Panc1 (cell line): ENCODE data around the gene OAS2. TPM values are rescaled to one million over a fixed set of nuclear protein-coding genes. Genes with fewer than 3 reads are reported as not detected.

ENCODE experiments used
- ATAC-seq: fragments of 200-7000 bp; cut with Tn5 transposase; 2 replicates; pipeline ENCODE4 v1.9.1; 2020; ENCODE audit warnings: mild to moderate bottlenecking, moderate library complexity
- BruUV-seq: library from RNA; stranded (reverse); fragments of 400-500 nt; replicated peaks from 2 replicates; lab custom pipeline; 2021; lab: Mats Ljungman, UMichigan
- CTCF ChIA-PET: fragments of 300-600 bp; sonication (Branson Sonifier 250); formaldehyde crosslinking; loops from one replicate; lab custom pipeline; 2022; ENCODE audit warnings: antibody characterized with exemption; lab: Charles Lee
- POLR2A ChIA-PET: fragments of 300-600 bp; sonication (Branson Sonifier 250); formaldehyde crosslinking; loops from one replicate; lab custom pipeline; 2022; ENCODE audit warnings: antibody characterized with exemption; lab: Charles Lee
- DNase-seq: peaks from one replicate; pipeline ENCODE4 v3.0.0-alpha.2; 2010; ENCODE audit warnings: low read depth, low spot score
- H3K27ac ChIP-seq: 2 replicates; pipeline ENCODE4 v1.5.1; 2011; ENCODE audit warnings: mild to moderate bottlenecking, low read length, inconsistent platforms
- H3K27me3 ChIP-seq: fragments of 200-500 bp; sonication (Bioruptor generic); 2 replicates; pipeline ENCODE4 v1.6.0; 2014; ENCODE audit warnings: low read length, inconsistent platforms; ENCODE audit not compliant: control insufficient read depth, insufficient read depth
- H3K36me3 ChIP-seq: fragments of 200-500 bp; sonication (Bioruptor generic); 2 replicates; pipeline ENCODE4 v1.5.1; 2014; ENCODE audit warnings: inconsistent platforms, mild to moderate bottlenecking, low read length, moderate library complexity; ENCODE audit not compliant: control insufficient read depth, insufficient read depth
- H3K4me1 ChIP-seq: 2 replicates; pipeline ENCODE4 v1.5.1; 2011; ENCODE audit warnings: inconsistent platforms, mild to moderate bottlenecking, low read length, moderate library complexity; ENCODE audit not compliant: control insufficient read depth, insufficient read depth
- H3K4me3 ChIP-seq, 2 experiments: 2 replicates each; pipeline ENCODE4 v1.5.1; 2011 to 2012; ENCODE audit warnings: low read depth in 2 of 2, low read length in 2 of 2, mild to moderate bottlenecking in 2 of 2, inconsistent platforms in 1 of 2, moderate library complexity in 1 of 2
- H3K9me3 ChIP-seq: fragments of 200-500 bp; sonication (Bioruptor generic); 2 replicates; pipeline ENCODE4 v1.5.1; 2014; ENCODE audit warnings: low read depth, mild to moderate bottlenecking, inconsistent platforms, low read length, moderate library complexity; ENCODE audit not compliant: control insufficient read depth, insufficient read depth
- CTCF ChIP-seq: fragments of 450-650 bp; IDR thresholded peaks from 2 replicates; pipeline ENCODE4 v1.5.1; 2017; ENCODE audit warnings: mild to moderate bottlenecking
- POLR2AphosphoS5 ChIP-seq: IDR thresholded peaks from 2 replicates; pipeline ENCODE4 v1.6.1; 2012; ENCODE audit warnings: mild to moderate bottlenecking, low read depth, low read length, moderate library complexity
- REST ChIP-seq, 2 experiments: IDR thresholded peaks; 2 replicates each; pipeline ENCODE4 v1.6.1; 2011 to 2012; ENCODE audit warnings: low read depth in 2 of 2, control low read depth in 1 of 2, low read length in 1 of 2, mild to moderate bottlenecking in 1 of 2, moderate library complexity in 1 of 2; ENCODE audit not compliant: insufficient read depth in 1 of 2
- SIN3A ChIP-seq: IDR thresholded peaks from 2 replicates; pipeline ENCODE4 v1.6.1; 2012; ENCODE audit warnings: low read depth, mild to moderate bottlenecking, low read length, moderate library complexity, borderline replicate concordance; ENCODE audit not compliant: insufficient read depth
- TCF7L2 ChIP-seq: IDR thresholded peaks from 2 replicates; pipeline ENCODE4 v1.6.1; 2011; ENCODE audit warnings: mild to moderate bottlenecking, low read depth, low read length, inconsistent platforms
- in situ Hi-C: cut with HindIII; loops from 2 replicates; pipeline ENCODE4 v1.10.0; 2016; ENCODE audit warnings: low sequenced_read_pairs, low pct_unique_long_range_greater_than_20kb
- intact Hi-C: fragments of 100-400 bp; cut with micrococcal nuclease; formaldehyde crosslinking; loops from one replicate; pipeline ENCODE4 v1.10.0; 2022; ENCODE audit not compliant: unreplicated experiment
- total RNA-seq: library from RNA; stranded (reverse); gene quantifications from one replicate; pipeline ENCODE4 v1.2.1, GENCODE V29; 2021; ENCODE audit not compliant: unreplicated experiment

The OAS2 gene
- total RNA-seq, 1 experiment from 2014 or later: 2.7 TPM

GRCh38 chr12:112964067-112964670 lies 14.2 kb upstream of the OAS2 start:
- no peak for DNase-seq
- H3K27me3 ChIP-seq: no peaks in the 10 kb centered on the region
- in situ Hi-C loops (no loop called here), intact Hi-C loops (no loop called here)
- no TSS peak for BruUV-seq
- no peak for ATAC-seq
- CTCF ChIA-PET: no interaction called here
- H3K36me3 ChIP-seq: no peaks in the 10 kb centered on the region
- POLR2A ChIA-PET: no interaction called here
- H3K4me3 ChIP-seq: no peak overlapping the region
- H3K9me3 ChIP-seq: no peaks in the 10 kb centered on the region
- H3K4me1 ChIP-seq: no peaks in the 10 kb centered on the region
- TF ChIP-seq CTCF (no peak), POLR2AphosphoS5 (no peak), SIN3A (no peak), REST (IDR thresholded peaks at IDR 0.05; ENCODE audit: insufficient read depth in 1 of 2, low read depth in 2 of 2, low read length in 1 of 2) (no peak), TCF7L2 (no peak)
- H3K27ac ChIP-seq: no peak overlapping the region

- CTCF ChIA-PET: no interaction called here
- ATAC-seq (no peak), DNase-seq (no peak)
- no peaks in the 10 kb centered on the region for H3K27me3 ChIP-seq
- POLR2A ChIA-PET: no interaction called here
- no peaks in the 10 kb centered on the region for H3K4me1 ChIP-seq
- no peak for TF ChIP-seq CTCF
- no peak for TF ChIP-seq SIN3A
- TF ChIP-seq TCF7L2: no peak
- TF ChIP-seq REST (IDR thresholded peaks at IDR 0.05; ENCODE audit: insufficient read depth in 1 of 2, low read depth in 2 of 2, low read length in 1 of 2): no peak
- no peak for TF ChIP-seq POLR2AphosphoS5
- in situ Hi-C loops: no loop called here
- H3K27ac ChIP-seq: no peak overlapping the region
- no TSS peak for BruUV-seq
- H3K36me3 ChIP-seq: no peaks in the 10 kb centered on the region
- no peak overlapping the region for H3K4me3 ChIP-seq
- H3K9me3 ChIP-seq: no peaks in the 10 kb centered on the region
- intact Hi-C loops: no loop called here
Observed at GRCh38 chr12:112964915-112965314, 13.4 kb upstream of the OAS2 start.
